Prostate gland (tissue), 2 donors: Measurements from ENCODE around the gene TEX14. TPM values are rescaled to one million over a fixed set of nuclear protein-coding genes. Genes with fewer than 3 reads are reported as not detected.

ENCODE experiments used
- DNase-seq: peaks from one replicate; pipeline ENCODE4 v3.0.0-alpha.2; 2019; ENCODE audit warnings: low spot score
- H3K27ac ChIP-seq, 2 donors: fragments of 200-600 bp; sonication (generic); 2 replicates each; pipeline ENCODE4 v1.5.1; 2017 to 2019
- H3K27me3 ChIP-seq: fragments of 200-600 bp; sonication (generic); replicated peaks from 2 replicates; pipeline ENCODE4 v1.5.1; 2019; ENCODE audit not compliant: insufficient read depth
- H3K36me3 ChIP-seq, 2 donors: fragments of 200-600 bp; sonication (generic); 1 replicate in 1 of 2; 2 replicates in 1 of 2; pipeline versions ENCODE4 v1.5.1 to v1.8.1; 2017 to 2019
- H3K4me1 ChIP-seq: fragments of 200-600 bp; sonication (generic); replicated peaks from 2 replicates; pipeline ENCODE4 v1.5.1; 2019
- H3K4me3 ChIP-seq, 2 donors: fragments of 200-600 bp; sonication (generic); 2 replicates each; pipeline ENCODE4 v1.5.1; 2017 to 2019
- H3K9me3 ChIP-seq: fragments of 200-600 bp; sonication (generic); 2 replicates; pipeline ENCODE4 v1.5.1; 2017
- POLR2A ChIP-seq: fragments of 450-650 bp; IDR thresholded peaks from one replicate; pipeline ENCODE4 v1.6.1; 2016; ENCODE audit warnings: antibody characterized with exemption, mild to moderate bottlenecking
- POLR2AphosphoS5 ChIP-seq: sonication (generic); formaldehyde crosslinking; IDR thresholded peaks from one replicate; pipeline ENCODE4 v1.6.1; 2017; ENCODE audit warnings: antibody characterized with exemption
- WGBS: methylation state at CpG from one replicate; pipeline ENCODE4 v1.1.5; 2018; 5-methylcytosine and 5-hydroxymethylcytosine counted together
- intact Hi-C: fragments of 100-400 bp; cut with DNase I; formaldehyde crosslinking; loops from one replicate; pipeline ENCODE4 v1.14.2; 2022
- total RNA-seq, 2 donors: library from RNA; depleted of rRNA; stranded (reverse); fragments of >200 nt; gene quantifications; one replicate each; pipeline ENCODE4 v1.1.0, GENCODE V29; 2016
- TF ChIP-seq, protein P1 (sequence below), 4 experiments: fragments of 200-600 bp in 2 of 4; fragments of 450-650 bp in 2 of 4; sonication (generic) in 2 of 4; IDR thresholded peaks; 1 replicate in 3 of 4; 2 replicates in 1 of 4; pipeline ENCODE4 v1.5.1; 2016 to 2019; ENCODE audit warnings: antibody characterized with exemption in 4 of 4, mild to moderate bottlenecking in 2 of 4, moderate library complexity in 2 of 4

The TEX14 gene
- total RNA-seq, 2 donors from 2014 or later = 0.50 to 14.3 TPM

GRCh38 chr17:58572846-58573245 lies 119.0 kb downstream of the TEX14 start:
- no peaks in the 10 kb centered on the region for H3K4me1 ChIP-seq
- no peaks in the 10 kb centered on the region for H3K27me3 ChIP-seq
- no peak for TF ChIP-seq POLR2A
- TF ChIP-seq POLR2AphosphoS5 = no peak
- TF ChIP-seq, protein P1, sequence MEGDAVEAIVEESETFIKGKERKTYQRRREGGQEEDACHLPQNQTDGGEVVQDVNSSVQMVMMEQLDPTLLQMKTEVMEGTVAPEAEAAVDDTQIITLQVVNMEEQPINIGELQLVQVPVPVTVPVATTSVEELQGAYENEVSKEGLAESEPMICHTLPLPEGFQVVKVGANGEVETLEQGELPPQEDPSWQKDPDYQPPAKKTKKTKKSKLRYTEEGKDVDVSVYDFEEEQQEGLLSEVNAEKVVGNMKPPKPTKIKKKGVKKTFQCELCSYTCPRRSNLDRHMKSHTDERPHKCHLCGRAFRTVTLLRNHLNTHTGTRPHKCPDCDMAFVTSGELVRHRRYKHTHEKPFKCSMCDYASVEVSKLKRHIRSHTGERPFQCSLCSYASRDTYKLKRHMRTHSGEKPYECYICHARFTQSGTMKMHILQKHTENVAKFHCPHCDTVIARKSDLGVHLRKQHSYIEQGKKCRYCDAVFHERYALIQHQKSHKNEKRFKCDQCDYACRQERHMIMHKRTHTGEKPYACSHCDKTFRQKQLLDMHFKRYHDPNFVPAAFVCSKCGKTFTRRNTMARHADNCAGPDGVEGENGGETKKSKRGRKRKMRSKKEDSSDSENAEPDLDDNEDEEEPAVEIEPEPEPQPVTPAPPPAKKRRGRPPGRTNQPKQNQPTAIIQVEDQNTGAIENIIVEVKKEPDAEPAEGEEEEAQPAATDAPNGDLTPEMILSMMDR (IDR thresholded peaks at IDR 0.05) = no peak
- H3K27ac ChIP-seq = no peak overlapping the region
- no peaks in the 10 kb centered on the region for H3K36me3 ChIP-seq
- no peak for DNase-seq
- 98% methylated on average over 3 of the region's 3 CpGs for WGBS
- intact Hi-C loops = no loop called here
- no peaks in the 10 kb centered on the region for H3K9me3 ChIP-seq
- H3K4me3 ChIP-seq = no peak overlapping the region

DNA sequence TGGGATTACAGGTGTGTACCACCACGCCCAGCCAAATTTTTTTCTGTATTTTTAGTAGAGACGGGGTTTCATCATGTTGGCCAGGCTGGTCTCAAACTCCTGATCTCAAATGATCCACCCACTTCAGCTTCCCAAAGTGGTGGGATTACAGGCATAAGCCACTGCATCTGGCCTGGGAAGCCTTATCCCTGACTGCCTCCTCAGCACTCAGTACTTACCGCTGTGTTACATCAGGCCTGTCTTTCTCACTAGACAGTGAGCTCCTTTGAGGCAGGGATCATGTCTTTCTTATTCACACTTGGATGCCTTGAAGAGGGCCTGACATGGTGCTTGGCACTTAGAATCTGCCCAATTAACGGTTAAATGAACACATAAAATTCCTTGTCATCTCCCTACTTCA lies 121.1 kb downstream of the TEX14 start:
- TF ChIP-seq, protein P1 (IDR thresholded peaks at IDR 0.05) = no peak
- TF ChIP-seq POLR2AphosphoS5 (no peak), POLR2A (no peak)
- no peak for DNase-seq
- Histone ChIP-seq H3K27me3 (no peaks in the 10 kb centered on the region), H3K36me3 (no peaks in the 10 kb centered on the region), H3K4me3 (no peak overlapping the region), H3K4me1 (no peaks in the 10 kb centered on the region), H3K9me3 (no peaks in the 10 kb centered on the region), H3K27ac (no peak overlapping the region)
- intact Hi-C loops = no loop called here
- 92% methylated on average over 4 of the region's 4 CpGs for WGBS

- Histone ChIP-seq H3K36me3 (no peaks in the 10 kb centered on the region), H3K27me3 (no peaks in the 10 kb centered on the region), H3K4me1 (no peaks in the 10 kb centered on the region), H3K27ac (no peak overlapping the region), H3K4me3 (no peak overlapping the region), H3K9me3 (no peaks in the 10 kb centered on the region)
- no peak for TF ChIP-seq POLR2AphosphoS5
- TF ChIP-seq POLR2A = no peak
- TF ChIP-seq, protein P1 (IDR thresholded peaks at IDR 0.05) = no peak
- DNase-seq = no peak
- intact Hi-C loops = no loop called here
- WGBS = 87% methylated on average over 1 of the region's 1 CpG
Measured at GRCh38 chr17:58569196-58569595, 122.6 kb downstream of the TEX14 start.

- 94% methylated on average over 1 of the region's 1 CpG for WGBS
Measured at GRCh38 chr17:58568044-58568799, 123.6 kb downstream of the TEX14 start.

More at GRCh38 chr17:58568044-58568799, 123.6 kb downstream of the TEX14 start:
- no peaks in the 10 kb centered on the region for H3K4me1 ChIP-seq
- intact Hi-C loops = no loop called here
- no peak for TF ChIP-seq POLR2AphosphoS5
- TF ChIP-seq POLR2A = no peak
- TF ChIP-seq, protein P1 (IDR thresholded peaks at IDR 0.05) = no peak
- H3K4me3 ChIP-seq = no peak overlapping the region
- H3K36me3 ChIP-seq = no peaks in the 10 kb centered on the region
- H3K27me3 ChIP-seq = no peaks in the 10 kb centered on the region
- DNase-seq = no peak
- no peak overlapping the region for H3K27ac ChIP-seq
- no peaks in the 10 kb centered on the region for H3K9me3 ChIP-seq
